NCI-H748 treated with DMSO at 0.1 percent for 48 hours (cell line): ENCODE results near the gene JPH4.
"Not testable (repeated sequence)": the region's sequence is repeated elsewhere in the genome, so short reads cannot be mapped to it uniquely, and the experiment has no call there.

Experiments
- DNase-seq: peaks from one replicate; lab custom pipeline; 2025; lab: John Stamatoyannopoulos, UW

JPH4 gene

DNA sequence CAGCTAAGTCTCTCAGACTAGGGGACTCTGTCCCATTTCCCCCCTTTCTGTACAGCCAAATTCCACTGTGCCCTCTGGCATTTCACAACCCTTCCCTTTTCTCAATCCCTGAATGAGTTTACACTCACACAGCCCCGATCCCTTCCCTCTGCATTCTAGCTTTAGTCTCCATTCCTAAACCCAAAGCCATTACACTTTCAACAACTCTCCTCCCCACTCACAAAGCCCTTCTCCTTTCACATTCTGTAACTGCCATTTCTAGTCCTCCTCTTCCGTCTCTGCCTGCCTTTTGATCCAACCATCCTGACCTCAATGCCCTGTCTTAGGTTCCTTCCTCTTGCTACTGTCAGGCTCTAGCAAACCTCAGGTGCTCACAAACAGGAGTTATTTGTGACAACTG, 30.7 kb downstream of the JPH4 start:
- no peak for DNase-seq

DNA sequence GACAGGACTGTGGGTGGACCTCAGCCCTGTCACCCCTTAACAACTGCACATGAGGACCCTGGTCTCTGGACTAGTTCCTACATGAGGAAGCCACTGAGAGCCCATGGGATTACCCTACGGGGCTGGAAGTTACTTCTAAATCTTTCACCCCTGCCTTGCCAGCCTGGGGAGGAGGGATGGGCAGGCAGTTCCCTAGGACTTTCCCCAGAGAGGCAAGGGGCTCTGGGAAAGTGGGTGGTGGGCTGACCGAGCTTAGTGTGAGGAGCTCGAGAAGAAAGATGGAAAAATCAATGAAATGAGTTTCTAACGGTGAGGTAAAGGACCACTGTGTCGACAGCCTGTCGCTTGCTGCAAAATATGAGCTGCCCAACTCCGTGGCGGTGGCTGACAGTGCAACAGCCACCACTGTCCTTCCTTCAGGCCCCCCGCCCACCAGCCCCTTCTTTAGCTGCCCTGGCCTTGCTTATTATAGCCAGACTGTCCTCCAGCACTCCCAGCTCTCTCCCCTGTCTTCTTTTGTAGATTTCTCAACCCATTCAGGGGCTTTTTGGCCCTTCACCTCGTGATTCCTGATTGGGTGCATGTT, 32.0 kb downstream of the JPH4 start:
- DNase-seq, result no peak

DNA sequence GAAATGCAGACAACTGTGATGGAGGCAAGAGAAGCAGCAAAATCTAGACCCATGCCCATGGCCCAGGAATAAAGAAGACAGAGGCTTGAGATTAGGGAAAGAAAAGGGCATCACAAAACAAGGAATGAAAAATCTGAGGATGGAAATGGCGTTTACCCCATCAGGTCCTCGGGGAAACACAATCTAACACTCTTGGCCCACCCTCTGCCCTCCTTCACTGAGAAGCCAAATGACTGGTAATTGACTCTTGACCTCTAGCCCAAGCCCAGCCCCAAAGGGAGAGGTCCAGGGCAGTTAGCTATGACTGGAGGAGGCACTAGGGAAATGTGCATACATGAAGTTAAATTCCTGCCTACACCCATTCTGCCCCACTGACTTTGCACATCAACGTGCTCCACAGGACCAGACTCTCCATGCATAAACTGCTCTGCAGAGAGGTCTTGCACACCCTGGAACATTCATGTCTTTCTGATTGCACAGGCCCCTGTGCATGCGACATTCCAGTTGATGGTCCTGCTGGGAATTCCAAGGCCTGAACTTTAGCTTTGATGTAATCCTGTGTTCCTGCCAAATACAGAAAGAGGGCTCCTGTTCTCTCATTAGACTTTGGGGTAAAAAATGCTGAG, 32.7 kb downstream of the JPH4 start:
- DNase-seq, result no peak

DNA sequence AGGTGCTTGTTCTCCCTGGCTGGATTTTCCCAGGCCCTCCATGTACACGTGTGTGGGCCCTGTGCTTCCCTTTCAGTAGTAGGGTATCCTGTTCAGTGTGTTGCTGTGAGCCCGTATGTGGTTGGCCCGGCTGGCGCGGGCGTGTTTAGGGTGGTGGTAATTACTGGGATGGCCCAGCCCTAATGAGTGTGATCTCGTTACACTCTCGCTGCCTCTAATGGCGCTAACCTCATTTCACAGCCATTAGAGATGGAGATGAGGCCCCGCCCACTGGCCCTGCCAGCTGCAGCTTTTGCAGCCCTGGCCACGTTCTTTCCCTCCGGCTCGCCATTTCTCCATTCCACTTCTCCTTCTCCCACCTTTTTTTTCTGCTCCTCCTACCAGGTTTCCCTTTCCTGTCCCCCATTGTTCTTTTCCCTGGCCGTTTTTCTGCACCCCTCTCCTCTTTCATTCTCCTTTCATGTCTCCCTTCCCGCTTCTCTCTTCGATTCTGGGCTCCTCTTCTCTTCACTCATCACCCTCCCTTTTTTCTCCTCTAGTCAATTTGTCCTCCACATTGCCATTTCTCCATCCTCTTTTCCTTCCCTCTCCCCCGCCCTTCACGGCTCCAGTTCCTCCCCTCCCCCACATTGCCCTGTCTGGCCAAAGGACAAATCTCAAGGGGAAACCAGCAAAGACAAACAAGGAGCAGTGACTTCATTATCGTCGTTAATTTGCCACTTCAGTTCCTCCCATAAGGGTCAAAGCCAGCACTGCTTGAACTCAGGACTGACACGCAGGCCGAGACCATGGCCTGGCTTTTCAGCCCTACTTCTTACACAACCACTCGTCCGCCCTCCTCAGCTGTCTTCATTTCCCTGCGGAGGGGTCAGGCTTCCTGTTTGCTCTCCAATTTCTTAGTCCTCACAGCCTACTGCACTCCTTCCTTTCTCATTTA, 33.8 kb downstream of the JPH4 start:
- DNase-seq, result peak; percentile 88

DNA sequence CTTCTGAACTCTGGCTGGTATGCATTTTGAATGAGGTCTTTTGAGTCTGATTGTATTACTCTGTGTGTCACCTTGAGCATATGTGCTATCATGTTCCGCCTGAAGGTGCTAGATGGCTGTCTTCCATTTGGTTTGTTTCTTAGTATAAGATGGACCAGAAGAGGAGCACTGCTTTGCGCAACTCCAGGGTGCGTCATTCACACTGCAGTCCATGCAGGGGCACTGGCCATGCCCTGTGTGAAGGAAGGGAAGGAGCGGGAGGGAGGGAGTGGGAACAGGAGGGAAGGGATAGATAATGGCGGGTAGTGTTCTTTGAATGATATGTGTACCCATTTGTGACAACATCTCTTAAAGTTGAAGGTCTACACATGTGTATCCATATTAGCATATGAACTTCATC, 35.2 kb downstream of the JPH4 start:
- DNase-seq, result no peak

DNA sequence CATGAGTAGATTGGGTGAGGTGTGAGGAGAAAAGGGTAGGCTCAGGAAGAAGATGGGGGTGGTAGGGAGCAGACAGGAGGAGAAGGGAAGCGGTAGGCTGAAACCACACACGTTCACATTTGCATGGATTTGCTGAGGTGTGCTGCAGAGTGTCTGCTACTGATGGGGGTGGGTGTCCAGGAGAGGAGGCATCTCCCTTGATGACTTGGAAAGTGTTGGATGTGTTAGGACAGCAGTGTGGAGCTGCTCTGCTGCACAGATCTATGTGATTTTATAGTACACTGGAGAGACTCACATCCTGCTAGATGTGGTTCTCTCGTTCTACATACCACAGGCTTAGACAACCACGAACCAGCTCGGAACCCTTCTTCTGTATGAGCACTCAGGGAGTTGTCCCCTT, 36.3 kb downstream of the JPH4 start:
- no peak for DNase-seq

DNA sequence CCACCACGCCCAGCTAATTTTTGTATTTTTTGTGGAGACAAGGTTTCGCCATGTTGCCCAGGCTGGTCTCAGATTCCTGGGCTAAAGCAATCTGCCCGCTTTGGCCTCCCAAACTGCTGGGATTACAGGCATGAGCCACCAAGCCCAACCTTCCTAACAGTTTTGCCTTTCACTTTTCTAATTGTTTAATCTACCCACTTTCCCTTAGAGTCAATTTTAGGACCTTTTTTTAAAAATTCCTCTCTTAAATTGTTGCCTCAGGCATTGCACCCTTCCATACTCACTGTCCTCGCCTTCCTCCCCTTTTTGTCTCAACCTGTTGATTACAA, 38.5 kb downstream of the JPH4 start:
- DNase-seq, result no peak

DNA sequence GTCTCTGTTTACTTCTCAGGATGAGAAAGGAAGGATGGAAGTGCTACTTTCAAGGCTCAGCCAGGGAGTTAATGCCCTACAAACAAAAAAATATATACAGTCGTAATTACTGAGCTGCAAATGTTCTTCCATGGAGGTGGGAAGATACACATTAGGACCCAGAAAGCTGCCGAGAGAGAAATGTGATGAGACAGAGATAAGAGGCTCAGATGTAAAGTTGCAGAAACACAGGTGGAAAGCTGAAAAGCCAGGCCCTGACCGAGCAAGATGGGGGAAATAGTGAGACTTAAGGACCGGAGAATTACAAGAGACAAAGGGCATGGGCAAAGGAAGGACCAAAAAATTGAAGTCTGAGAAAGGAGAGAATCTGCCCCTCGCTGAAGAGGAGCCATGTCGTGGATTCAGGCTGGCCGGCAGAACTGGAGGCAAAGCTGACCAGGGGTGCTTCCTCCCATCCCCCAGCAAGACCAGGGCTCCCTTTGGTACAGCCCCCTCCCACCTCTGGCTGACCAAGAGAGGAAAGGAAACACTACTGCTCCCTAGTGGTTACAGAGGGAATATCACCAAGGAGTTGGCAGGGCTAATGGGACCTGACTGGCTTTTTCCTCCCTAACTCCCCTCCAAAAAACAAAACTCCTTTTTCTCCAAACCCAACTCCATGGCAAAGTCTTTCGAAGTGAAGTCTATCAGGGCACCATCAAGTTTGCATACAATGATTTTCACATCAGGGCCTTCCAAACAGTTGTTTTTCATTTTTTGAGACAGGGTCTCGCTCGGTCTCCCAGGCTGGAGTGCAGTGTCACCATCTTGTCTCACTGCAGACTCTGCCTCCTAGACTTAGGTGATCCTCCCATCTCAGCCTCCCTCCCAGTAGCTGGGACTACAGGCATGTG, 39.1 kb downstream of the JPH4 start:
- DNase-seq, result peak; percentile 47

DNA sequence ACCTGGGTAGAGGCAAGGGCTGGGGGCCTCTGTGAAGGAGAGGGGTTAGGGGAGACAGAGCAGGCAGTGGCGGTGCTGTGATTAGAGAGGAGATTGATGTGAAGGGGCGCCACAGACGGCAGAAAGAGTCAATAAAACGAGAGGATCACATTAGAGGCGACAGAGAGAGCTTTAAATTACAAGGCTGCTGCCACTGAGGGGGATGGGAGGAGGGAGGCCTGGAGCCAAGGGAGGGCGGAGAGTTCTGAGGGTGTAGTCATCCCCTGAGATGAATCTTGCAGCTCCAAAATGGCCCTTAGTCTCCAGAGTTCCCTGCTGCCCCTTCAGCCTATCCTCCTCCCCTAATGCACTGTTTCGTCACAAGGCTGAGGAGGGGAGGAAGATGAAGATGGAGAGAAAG, 39.8 kb downstream of the JPH4 start:
- no peak for DNase-seq

DNA sequence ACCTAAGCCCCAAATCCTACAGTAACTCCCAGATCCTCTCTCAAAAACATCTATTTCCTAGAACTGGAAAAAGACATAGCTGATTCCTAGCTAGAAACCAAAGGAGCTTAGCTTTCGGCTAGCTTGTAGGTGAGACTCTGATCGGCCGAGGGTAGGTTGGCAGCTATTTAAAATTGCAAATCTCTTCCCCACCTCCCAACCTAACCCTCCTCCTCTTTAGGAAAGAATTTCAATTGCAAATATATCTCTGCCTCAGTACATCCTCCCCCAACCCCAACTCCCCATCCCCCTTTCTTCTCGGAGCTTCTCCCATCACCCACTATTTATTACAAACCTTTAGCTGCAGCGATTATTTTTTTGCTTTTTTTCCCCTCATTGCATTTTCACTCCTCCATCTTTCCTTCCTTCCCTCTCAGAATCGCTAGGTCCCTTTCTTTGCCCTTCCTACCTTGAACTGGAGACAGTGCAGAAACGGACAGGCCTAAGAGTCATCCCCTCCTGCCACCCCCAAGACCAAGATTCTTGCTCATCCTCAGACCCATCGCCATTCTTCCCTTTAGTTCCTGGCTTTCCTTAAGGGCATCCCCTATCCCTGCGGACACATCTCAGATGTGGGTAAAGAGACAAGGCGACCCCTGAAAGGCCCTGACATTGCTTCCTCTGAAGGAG, 40.4 kb downstream of the JPH4 start:
- DNase-seq, result no peak

DNA sequence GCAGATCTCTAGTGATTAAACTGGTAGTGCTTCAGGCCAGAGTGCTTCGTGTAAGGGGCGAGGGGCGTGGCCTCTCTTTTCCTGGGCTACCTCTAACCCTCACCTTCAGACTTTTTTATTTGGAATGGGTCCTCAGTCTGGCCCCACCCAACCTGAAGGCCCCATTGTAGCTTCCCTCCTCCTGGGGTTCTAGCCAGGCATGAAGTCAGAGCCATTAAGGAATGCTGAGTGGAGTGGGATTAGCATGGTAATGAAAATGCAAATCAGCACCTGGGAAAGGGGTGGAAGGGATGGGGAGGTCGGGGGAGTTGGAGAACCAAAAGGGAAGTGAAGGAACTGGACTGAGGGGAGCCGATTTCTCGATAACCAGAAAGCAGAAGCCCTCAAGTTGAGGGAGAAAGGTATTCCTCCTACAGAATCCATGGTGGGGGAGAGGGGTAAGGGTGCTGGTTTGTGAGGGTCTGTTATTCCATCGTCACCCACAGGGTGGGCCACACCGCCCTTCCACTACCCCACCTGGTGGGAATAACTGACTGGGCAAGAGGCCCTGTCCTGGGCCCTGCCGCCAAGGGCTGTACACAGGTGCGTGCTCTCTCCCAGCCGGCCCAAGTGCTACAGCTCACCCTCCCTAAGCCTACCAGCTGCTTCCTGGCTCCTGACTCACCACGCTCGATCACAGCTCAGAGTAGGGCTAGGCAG, 41.1 kb downstream of the JPH4 start:
- no peak for DNase-seq

DNA sequence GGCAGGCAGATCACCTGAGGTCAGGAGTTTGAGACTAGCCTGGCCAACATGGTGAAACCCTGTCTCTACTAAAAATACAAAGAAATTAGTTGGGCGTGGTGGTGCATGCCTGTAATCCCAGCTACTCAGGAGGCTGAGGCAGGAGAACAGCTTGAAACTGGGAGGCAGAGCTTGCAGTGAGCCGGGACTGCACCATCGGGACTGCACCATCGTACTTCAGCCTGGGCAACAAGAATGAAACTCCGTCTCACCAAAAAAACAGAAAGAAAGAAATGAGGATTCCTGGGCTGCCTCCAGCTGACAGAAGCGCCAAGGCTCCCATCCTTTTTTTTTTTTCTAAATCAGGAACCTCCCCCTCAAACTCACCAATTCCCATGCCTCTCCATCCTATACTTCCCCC, 41.7 kb downstream of the JPH4 start:
- DNase-seq, result not testable (repeated sequence)

DNA sequence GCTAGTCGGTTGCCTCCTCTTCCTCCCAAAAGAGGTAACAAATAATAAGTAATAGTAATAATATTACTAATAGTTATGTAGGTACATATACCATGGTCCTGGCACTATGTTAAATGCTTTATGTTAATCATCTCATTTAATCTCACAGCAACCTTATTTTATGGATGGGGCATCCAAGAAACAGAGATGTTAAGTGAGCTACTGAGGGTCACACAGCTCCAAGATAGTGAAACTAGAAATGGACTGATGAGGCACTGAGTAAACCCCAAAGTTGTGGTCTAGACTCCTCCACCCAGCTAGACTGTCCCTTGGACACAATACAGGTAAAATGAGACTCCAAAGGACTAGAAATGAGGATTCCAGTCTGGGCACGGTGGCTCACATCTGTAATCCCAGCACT, 42.1 kb downstream of the JPH4 start:
- DNase-seq, result no peak

DNA sequence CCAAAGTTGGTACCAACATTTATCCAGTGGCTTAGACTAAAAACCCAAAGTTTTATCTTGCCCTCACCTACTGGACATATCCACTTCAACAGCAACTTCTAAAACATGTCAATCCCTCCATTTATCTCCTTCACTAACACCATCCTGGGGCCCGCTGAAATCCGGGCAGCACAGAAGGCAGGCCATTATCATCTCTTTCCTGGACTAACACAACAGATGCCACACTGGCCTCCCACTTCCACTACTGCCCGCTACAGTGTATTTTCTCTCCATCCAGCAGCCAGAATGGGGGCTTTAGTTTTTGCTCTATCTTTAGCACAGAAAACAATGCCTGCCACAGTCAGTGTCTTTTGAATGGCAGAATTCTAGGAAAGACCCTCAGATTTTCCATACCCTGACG, 42.6 kb downstream of the JPH4 start:
- DNase-seq, result no peak

DNA sequence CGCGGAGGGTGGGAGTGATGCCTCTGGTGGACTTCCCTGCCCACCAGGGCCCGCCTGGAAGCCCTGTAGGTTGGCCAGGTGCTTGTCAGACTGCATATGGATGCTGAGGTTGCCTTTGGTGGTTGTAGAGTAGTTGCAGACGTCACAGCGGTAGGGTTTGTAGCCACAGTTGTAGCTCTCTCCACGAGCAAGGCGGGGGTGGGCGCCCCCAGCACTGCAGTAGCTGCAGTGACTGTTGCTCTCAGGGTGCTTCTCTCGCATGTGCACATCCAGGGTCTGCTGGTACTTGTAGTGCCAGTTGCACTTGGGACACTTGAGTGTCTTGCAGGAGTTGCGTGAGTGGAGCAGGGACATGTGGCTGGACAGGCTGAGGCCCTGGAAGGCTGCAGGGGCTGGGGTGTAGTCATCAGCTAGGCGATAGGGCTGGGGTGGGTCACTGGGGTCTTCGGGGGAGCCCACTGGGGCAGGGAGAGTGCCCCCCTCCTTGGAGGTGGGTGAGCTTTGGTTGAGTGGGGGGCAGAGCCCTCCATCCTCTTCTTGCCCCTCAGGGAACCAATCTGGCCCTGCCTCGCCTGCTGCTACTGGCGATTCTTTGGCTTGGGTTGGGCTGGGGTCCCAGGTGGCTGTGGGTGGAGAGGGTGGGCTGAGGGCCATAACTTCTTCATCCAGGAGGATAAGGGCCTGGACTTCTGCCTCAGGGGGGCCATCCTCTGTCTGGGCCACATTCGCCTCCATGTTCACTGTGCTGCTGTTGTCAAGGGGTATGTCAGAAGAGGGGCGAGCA, 44.7 kb downstream of the JPH4 start:
- no peak for DNase-seq

DNA sequence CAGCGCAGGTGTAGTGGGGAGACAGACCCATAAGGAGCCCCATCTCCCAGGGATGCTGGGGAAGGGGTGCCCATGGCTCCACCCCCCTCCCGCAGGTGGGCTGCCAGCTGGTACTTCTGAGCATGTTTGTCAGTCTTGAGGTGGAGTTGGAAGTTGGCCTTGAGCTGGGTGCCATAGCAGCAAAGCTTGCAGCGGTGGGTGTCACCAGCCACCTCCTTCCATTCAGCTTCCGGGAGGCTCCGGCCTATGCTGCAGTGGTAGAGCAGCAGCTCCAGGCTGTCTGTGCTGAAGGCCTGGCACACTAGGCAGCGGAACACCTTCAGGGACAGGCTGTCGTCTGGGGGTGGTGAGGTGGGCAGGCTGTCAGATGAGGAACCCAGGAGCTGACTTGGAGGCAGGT, 45.9 kb downstream of the JPH4 start:
- no peak for DNase-seq

DNA sequence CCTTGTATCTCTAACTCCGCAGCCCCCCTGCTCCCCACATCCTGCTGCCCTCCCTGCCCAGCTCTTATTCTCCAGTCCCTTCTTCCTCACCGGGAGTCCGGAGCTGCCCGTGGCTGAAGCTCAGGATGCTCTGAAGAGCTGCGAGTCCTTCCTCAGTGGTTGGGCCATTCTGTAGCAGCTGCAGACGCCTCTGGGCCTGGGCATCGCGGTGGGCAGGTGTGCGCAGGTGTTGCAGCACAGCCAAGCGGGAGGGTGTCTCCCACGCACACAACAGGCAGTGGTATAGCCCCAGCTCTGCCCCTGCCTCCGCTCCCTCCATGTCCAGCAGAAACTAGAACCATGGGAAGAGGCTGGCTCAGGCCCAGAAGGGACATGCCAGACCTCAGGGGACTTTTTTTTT, 47.2 kb downstream of the JPH4 start:
- DNase-seq, result no peak

DNA sequence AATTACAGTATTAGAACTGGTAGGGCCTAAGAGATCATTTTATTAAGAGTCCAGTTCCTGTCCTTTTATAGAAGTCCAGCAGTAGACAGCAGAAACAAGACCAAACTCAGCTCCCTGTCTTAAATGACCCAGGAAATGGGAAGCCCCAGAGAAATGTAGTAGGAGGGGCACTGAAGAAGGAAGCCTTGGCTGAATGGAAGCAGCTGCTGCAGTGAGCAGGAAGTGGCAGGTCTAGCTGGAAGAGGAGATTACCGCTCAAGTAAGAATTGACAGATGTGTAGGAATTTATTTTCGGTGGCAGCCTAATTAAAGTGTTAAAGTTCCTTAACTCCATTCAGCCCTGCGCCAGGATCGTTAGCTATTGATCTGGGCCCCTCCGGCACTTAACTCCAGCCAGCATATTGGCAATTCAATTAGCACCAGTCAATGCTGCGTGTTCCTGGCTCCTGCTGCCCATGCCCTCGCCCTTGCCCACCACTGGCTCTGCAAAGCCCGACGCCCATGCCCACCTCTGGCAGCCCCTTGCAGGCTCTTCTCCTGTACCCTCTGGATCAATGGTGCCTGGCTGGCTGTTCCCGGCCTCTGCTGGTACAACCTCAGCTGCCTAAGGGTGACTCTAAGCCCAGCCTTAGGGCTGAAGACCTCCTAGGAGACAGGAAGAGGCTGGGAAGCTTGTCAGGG, 48.1 kb downstream of the JPH4 start:
- DNase-seq, result no peak

DNA sequence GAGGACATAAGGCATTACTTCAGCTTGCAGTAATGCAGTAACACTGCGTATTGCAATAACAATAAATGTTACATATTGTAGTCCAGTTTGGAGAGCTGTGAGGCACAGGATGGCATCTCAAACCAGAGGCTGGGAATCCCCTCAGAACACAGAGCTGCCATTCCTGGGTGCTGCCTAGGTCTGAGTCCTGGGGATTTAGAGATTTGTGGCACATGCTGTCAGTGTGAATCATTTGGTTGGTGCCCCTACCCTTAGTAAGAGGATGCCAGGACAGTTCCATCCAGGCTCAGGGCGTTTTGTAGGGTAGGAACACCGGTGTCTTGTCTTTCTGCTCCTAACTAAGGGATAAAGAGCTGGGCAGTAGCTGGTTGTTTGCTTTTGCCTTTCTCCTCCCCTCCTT, 49.6 kb downstream of the JPH4 start:
- no peak for DNase-seq

DNA sequence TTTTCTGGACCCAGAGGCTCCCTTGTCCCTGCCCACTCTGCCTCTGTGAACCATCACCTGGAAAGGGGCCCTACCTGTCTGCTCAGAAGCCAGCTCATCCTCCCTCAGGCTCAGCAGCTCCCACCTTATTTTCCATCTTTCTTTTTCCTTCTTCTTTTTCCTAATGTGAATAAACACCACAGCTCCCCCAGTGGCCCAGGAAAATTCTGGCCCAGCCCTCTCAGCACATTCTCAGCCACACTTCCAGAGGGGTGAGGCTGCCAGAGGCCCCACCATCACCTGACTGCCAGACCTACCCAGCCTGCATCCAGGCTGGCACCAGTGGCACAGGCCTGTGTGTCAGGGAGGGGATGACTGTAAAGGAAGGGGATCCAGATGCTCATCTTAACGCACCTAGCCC, 50.0 kb downstream of the JPH4 start:
- no peak for DNase-seq
